ENCODE results near the gene TMPRSS6. TPM values are rescaled to one million over a fixed set of nuclear protein-coding genes. Genes with fewer than 3 reads are reported as not detected.

The TMPRSS6 gene
- total and polyA plus RNA-seq, 8 donors = 0.25 to 1.5 (median 0.46) TPM; not detected in 4

- 75 to 84% (median 81%) methylated on average over 26 to 28 of the region's 28 CpGs for WGBS, 5 donors
- no peaks in the 10 kb centered on the region for H3K9me3 ChIP-seq
- H3K27ac ChIP-seq = no peak overlapping the region
- H3K4me3 ChIP-seq = no peak overlapping the region
- H3K36me3 ChIP-seq = peaks cover 8 to 66% (median 59%) of the 10 kb centered on the region in 4 donors
- intact Hi-C loops (cut with DNase I; ENCODE audit: low total_unique reads) = no loop called here
- no peak for TF ChIP-seq POLR2AphosphoS5 (IDR thresholded peaks at IDR 0.05)
- TF ChIP-seq POLR2A (IDR thresholded peaks at IDR 0.05) = no peak
- TF ChIP-seq, protein P1, sequence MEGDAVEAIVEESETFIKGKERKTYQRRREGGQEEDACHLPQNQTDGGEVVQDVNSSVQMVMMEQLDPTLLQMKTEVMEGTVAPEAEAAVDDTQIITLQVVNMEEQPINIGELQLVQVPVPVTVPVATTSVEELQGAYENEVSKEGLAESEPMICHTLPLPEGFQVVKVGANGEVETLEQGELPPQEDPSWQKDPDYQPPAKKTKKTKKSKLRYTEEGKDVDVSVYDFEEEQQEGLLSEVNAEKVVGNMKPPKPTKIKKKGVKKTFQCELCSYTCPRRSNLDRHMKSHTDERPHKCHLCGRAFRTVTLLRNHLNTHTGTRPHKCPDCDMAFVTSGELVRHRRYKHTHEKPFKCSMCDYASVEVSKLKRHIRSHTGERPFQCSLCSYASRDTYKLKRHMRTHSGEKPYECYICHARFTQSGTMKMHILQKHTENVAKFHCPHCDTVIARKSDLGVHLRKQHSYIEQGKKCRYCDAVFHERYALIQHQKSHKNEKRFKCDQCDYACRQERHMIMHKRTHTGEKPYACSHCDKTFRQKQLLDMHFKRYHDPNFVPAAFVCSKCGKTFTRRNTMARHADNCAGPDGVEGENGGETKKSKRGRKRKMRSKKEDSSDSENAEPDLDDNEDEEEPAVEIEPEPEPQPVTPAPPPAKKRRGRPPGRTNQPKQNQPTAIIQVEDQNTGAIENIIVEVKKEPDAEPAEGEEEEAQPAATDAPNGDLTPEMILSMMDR (IDR thresholded peaks at IDR 0.05) = no peak
- TF ChIP-seq EP300 (IDR thresholded peaks at IDR 0.05) = no peak
- peaks cover 0 to 10% (median 0%) of the 10 kb centered on the region in 3 donors for H3K27me3 ChIP-seq
- H3K4me1 ChIP-seq = no peaks in the 10 kb centered on the region
- no peak for DNase-seq
Observed at GRCh38 chr22:37060801-37061610, 48.5 kb downstream of the TMPRSS6 start.

DNA sequence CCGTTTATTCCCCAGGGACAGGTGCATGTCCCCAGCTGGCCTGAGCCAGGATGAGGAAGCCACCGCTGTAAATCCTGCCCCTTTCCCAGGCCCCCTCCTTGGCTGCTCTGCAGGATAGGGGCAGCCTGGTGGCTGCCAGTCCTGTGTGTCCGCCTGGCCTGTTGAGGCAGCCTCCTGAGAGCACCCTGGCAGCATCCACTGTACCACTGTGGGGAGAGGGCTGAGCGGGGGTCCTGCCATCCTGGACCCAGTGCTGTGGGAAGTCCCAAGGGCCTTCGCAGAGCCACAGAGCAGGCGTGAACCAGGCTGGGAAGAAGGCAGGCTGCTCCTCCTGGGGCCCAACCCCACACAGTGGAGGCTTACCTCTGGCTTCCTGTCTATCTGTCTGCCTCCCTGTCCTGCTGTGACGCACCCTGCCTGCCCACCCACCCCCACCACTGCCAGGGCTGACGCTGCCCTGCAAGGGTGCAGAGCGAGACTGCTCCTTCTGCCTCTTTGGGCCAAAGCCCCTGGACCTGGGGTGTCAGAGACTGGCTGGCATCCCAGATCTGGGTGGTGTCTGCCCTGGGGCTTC lies 49.5 kb downstream of the TMPRSS6 start:
- TF ChIP-seq EP300 (IDR thresholded peaks at IDR 0.05) (no peak), POLR2AphosphoS5 (IDR thresholded peaks at IDR 0.05) (no peak), POLR2A (IDR thresholded peaks at IDR 0.05) (no peak)
- TF ChIP-seq, protein P1 (IDR thresholded peaks at IDR 0.05) = no peak
- Histone ChIP-seq H3K36me3 (peaks cover 8 to 76% (median 70%) of the 10 kb centered on the region in 4 donors), H3K27me3 (no peaks in the 10 kb centered on the region), H3K4me3 (no peak overlapping the region), H3K9me3 (no peaks in the 10 kb centered on the region), H3K27ac (no peak overlapping the region), H3K4me1 (no peaks in the 10 kb centered on the region)
- 81 to 91% (median 84%) methylated on average over 6 to 9 of the region's 9 CpGs for WGBS, 5 donors
- intact Hi-C loops (cut with DNase I; ENCODE audit: low total_unique reads) = no loop called here
- DNase-seq = no peak

GRCh38 chr22:37058917-37059701 lies 50.4 kb downstream of the TMPRSS6 start:
- H3K4me3 ChIP-seq = no peak overlapping the region
- TF ChIP-seq, protein P1 (IDR thresholded peaks at IDR 0.05) = no peak
- TF ChIP-seq POLR2AphosphoS5 (IDR thresholded peaks at IDR 0.05) (no peak), POLR2A (IDR thresholded peaks at IDR 0.05) (no peak), EP300 (IDR thresholded peaks at IDR 0.05) (no peak)
- no peak overlapping the region for H3K27ac ChIP-seq
- no peaks in the 10 kb centered on the region for H3K9me3 ChIP-seq
- no peak for DNase-seq
- 89 to 93% (median 92%) methylated on average over 25 to 28 of the region's 28 CpGs for WGBS, 5 donors
- H3K27me3 ChIP-seq = no peaks in the 10 kb centered on the region
- peaks cover 0 to 3% (median under 1%) of the 10 kb centered on the region in 4 donors for H3K4me1 ChIP-seq
- H3K36me3 ChIP-seq = peaks cover 8 to 84% (median 73%) of the 10 kb centered on the region in 4 donors
- intact Hi-C loops (cut with DNase I; ENCODE audit: low total_unique reads) = no loop called here

- H3K36me3 ChIP-seq = peaks cover 8 to 88% (median 76%) of the 10 kb centered on the region in 4 donors
- no peak overlapping the region for H3K4me3 ChIP-seq
- peaks cover 3 to 13% (median 8%) of the 10 kb centered on the region in 4 donors for H3K4me1 ChIP-seq
- 83 to 88% (median 87%) methylated on average over 10 to 12 of the region's 12 CpGs for WGBS, 5 donors
- TF ChIP-seq, protein P1 (IDR thresholded peaks at IDR 0.05) = no peak
- no peak for TF ChIP-seq POLR2AphosphoS5 (IDR thresholded peaks at IDR 0.05)
- TF ChIP-seq EP300 (IDR thresholded peaks at IDR 0.05) = no peak
- no peak for TF ChIP-seq POLR2A (IDR thresholded peaks at IDR 0.05)
- no peaks in the 10 kb centered on the region for H3K9me3 ChIP-seq
- no peaks in the 10 kb centered on the region for H3K27me3 ChIP-seq
- no peak overlapping the region for H3K27ac ChIP-seq
- DNase-seq = no peak
- intact Hi-C loops (cut with DNase I; ENCODE audit: low total_unique reads) = no loop called here
Observed at GRCh38 chr22:37057796-37058510, 51.6 kb downstream of the TMPRSS6 start.

Measured in stomach (tissue), 9 donors.